ENCODE measurements around the gene EPHB4. TPM values are rescaled to one million over a fixed set of nuclear protein-coding genes. Genes with fewer than 3 reads are reported as not detected.

The EPHB4 gene
- total RNA-seq, 1 experiment from 2014 or later, result 135 TPM

DNA sequence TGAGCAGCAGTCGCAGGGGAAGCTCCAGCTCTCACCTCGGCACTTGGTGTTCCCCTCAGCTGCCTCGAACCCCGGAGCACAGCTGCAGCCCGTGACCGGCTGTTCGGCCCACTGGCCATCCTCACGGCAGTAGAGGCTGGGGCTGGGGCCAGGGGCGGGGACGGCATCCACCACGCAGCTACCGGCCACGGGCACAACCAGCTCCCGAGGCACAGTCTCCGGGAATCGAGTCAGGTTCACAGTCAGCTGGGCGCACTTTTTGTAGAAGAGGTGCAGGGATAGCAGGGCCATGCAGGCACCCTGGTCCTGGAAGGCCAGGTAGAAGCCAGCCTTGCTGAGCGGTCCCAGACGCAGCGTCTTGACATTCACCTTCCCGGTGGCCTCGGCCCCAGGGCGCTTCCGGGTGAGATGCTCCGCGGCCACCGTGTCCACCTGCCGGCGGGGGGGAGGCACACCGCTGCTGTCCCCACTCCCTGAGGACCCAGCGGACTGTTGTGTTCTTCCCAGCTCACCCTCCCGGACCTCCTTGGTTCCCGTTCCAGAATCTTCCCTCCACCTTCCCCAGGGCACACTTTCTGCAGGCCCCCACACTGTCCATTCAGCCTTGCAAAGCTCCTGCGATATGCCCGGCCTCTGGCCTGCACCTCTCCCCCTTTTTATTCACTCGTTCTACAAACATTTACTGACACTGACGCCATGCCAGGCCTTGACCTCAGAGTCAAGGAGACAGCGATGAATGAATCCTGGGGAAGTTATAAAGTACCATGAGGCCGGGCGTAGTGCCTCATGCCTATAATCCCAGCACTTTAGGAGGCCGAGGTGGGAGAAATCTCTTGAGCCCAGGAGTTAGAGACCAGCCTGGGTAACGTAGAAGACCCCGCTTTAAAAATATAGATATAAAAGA is 4.8 kb downstream of the EPHB4 start:
- no peak for DNase-seq
- peaks cover 15% of the 10 kb centered on the region for H3K79me2 ChIP-seq (ENCODE audit: insufficient read depth, low read length)
- H3K36me3 Mint-ChIP-seq (ENCODE audit: insufficient read depth in 1 of 3, low read depth in 3 of 3), result peaks cover 48 to 81% (median 81%) of the 10 kb centered on the region in 3 experiments; a peak in 6 of 7 replicates

More for the DNA sequence above, 4.8 kb downstream of the EPHB4 start:
- H2BK5ac ChIP-seq (ENCODE audit: insufficient read length, low read length), result no peak overlapping the region
- no peaks in the 10 kb centered on the region for H3K27me3 ChIP-seq (ENCODE audit: insufficient read depth, low read length)
- Mint-ChIP-seq H3K27ac (peak overlapping the region in 2 of 3 experiments; percentile 14 to 84; a peak in 2 of 7 replicates), H3K4me3 (no peak overlapping the region), H3K9me3 (peaks cover 0 to 2% of the 10 kb centered on the region in 2 experiments; a peak in 1 of 5 replicates), H3K27me3 (ENCODE audit: low read depth) (no peaks in the 10 kb centered on the region; the same call in none of the 2 replicates), H3K4me1 (peaks cover 16 to 23% of the 10 kb centered on the region in 2 experiments)
- no CpG with 5 or more reads among the region's 43 CpGs for WGBS (ENCODE audit: extremely low coverage, insufficient read length, low lambda C conversion rate)
- peaks cover 16% of the 10 kb centered on the region for H3K23me2 ChIP-seq (ENCODE audit: insufficient read length, low read depth, low read length, poor library complexity, severe bottlenecking)
- no peak overlapping the region for H3K56ac ChIP-seq (ENCODE audit: insufficient read length, low read depth, low read length)
- no peak overlapping the region for H3K23ac ChIP-seq (ENCODE audit: insufficient read length, low read depth, low read length)
- H3K9ac ChIP-seq (ENCODE audit: extremely low read depth, insufficient read length, low read length), result no peak overlapping the region
- H3K79me1 ChIP-seq (ENCODE audit: insufficient read depth, low read depth, low read length, poor library complexity, severe bottlenecking), result peaks cover 21% of the 10 kb centered on the region
- H2BK20ac ChIP-seq (ENCODE audit: low read depth, low read length, poor library complexity, severe bottlenecking), result no peak overlapping the region
- H2AK5ac ChIP-seq (ENCODE audit: insufficient read length, low read length), result no peak overlapping the region
- H3K27ac ChIP-seq (ENCODE audit: insufficient read length, low read depth, low read length), result no peak overlapping the region
- H3K14ac ChIP-seq (ENCODE audit: insufficient read depth, low read length), result no peak overlapping the region
- no peak overlapping the region for H4K8ac ChIP-seq (replicated peaks; ENCODE audit: insufficient read length, low read depth, low read length)
- TF ChIP-seq, protein P1, sequence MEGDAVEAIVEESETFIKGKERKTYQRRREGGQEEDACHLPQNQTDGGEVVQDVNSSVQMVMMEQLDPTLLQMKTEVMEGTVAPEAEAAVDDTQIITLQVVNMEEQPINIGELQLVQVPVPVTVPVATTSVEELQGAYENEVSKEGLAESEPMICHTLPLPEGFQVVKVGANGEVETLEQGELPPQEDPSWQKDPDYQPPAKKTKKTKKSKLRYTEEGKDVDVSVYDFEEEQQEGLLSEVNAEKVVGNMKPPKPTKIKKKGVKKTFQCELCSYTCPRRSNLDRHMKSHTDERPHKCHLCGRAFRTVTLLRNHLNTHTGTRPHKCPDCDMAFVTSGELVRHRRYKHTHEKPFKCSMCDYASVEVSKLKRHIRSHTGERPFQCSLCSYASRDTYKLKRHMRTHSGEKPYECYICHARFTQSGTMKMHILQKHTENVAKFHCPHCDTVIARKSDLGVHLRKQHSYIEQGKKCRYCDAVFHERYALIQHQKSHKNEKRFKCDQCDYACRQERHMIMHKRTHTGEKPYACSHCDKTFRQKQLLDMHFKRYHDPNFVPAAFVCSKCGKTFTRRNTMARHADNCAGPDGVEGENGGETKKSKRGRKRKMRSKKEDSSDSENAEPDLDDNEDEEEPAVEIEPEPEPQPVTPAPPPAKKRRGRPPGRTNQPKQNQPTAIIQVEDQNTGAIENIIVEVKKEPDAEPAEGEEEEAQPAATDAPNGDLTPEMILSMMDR (conservative IDR thresholded peaks at IDR 0.05), result no peak
- no peak overlapping the region for H3K4ac ChIP-seq (ENCODE audit: low read depth, low read length)
- no peak overlapping the region for H3T11ph ChIP-seq (ENCODE audit: low read length)
- no peak overlapping the region for H2BK120ac ChIP-seq (ENCODE audit: low read depth, low read length, poor library complexity, severe bottlenecking)
- H4K91ac ChIP-seq (ENCODE audit: insufficient read length, low read depth, low read length), result no peak overlapping the region
- no peak overlapping the region for H3K18ac ChIP-seq (ENCODE audit: insufficient read length, low read depth, low read length)
- no peak overlapping the region for H2AFZ ChIP-seq (ENCODE audit: low read length)
- H3K4me2 ChIP-seq (ENCODE audit: insufficient read depth, insufficient read length, low read length), result no peak overlapping the region
- no peak overlapping the region for H4K5ac ChIP-seq (ENCODE audit: insufficient read length, low read depth, low read length)
- no peaks in the 10 kb centered on the region for H4K20me1 ChIP-seq (ENCODE audit: control insufficient read depth, insufficient read depth, insufficient read length)
- no peak overlapping the region for H2BK15ac ChIP-seq (ENCODE audit: low read depth, low read length)
- H2BK12ac ChIP-seq (ENCODE audit: insufficient read length, low read depth, low read length), result no peak overlapping the region
- H3K9me3 ChIP-seq (ENCODE audit: control insufficient read depth, low read depth, low read length), result no peaks in the 10 kb centered on the region
- peaks cover 7% of the 10 kb centered on the region; the same call in 1 of the 2 replicates for H3K4me1 ChIP-seq (ENCODE audit: insufficient read depth, low read length)
